ENCODE measurements around the gene PTTG1.
"Not testable (repeated sequence)": the region's sequence is repeated elsewhere in the genome, so short reads cannot be mapped to it uniquely, and the experiment has no call there.

The PTTG1 gene

GRCh38 chr5:160435532-160435931, 13.9 kb downstream of the PTTG1 start:
- no peak overlapping the region for H3K9ac ChIP-seq
- no peak overlapping the region for H3K4me2 ChIP-seq
- TF ChIP-seq, protein P1, sequence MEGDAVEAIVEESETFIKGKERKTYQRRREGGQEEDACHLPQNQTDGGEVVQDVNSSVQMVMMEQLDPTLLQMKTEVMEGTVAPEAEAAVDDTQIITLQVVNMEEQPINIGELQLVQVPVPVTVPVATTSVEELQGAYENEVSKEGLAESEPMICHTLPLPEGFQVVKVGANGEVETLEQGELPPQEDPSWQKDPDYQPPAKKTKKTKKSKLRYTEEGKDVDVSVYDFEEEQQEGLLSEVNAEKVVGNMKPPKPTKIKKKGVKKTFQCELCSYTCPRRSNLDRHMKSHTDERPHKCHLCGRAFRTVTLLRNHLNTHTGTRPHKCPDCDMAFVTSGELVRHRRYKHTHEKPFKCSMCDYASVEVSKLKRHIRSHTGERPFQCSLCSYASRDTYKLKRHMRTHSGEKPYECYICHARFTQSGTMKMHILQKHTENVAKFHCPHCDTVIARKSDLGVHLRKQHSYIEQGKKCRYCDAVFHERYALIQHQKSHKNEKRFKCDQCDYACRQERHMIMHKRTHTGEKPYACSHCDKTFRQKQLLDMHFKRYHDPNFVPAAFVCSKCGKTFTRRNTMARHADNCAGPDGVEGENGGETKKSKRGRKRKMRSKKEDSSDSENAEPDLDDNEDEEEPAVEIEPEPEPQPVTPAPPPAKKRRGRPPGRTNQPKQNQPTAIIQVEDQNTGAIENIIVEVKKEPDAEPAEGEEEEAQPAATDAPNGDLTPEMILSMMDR (conservative IDR thresholded peaks at IDR 0.05; ENCODE audit: low read depth, low read length) = no peak

DNA sequence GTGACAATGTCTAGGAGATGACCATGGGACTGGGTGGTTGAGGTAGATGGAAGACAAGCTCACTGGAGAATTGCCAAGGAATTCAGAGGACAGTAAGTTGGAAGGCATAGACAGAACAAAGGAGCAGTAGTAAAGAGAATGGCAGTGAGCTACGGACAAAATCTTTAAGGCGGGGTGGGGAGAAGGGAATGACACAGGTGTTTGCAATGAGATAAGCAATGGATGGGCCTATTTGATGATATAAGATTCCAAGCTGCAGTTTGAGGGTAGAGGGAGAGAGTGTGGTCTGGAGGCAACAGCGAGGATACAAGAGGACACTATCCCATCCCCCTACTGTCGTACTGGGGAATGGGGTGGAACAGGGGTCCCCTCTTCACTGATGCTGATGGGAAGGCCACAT, 14.4 kb downstream of the PTTG1 start:
- Histone ChIP-seq H3K9ac (no peak overlapping the region), H3K4me3 (IDR thresholded peaks at IDR 0.05; ENCODE audit: insufficient read depth, low read depth, low read length) (no peak overlapping the region), H4K20me1 (ENCODE audit: insufficient read depth) (no peaks in the 10 kb centered on the region), H3K36me3 (ENCODE audit: insufficient read depth) (no peaks in the 10 kb centered on the region), H3K79me2 (ENCODE audit: insufficient read depth, low read depth) (no peaks in the 10 kb centered on the region), H2AFZ (ENCODE audit: low read depth) (no peak overlapping the region), H3K27ac (no peak overlapping the region), H3K4me2 (no peak overlapping the region), H3K4me1 (ENCODE audit: low read depth, poor library complexity, severe bottlenecking) (peaks cover 9% of the 10 kb centered on the region), H3K27me3 (ENCODE audit: insufficient read depth, low read depth) (no peaks in the 10 kb centered on the region)
- TF ChIP-seq, protein P1 (conservative IDR thresholded peaks at IDR 0.05; ENCODE audit: low read depth, low read length) = no peak

More at GRCh38 chr5:160435532-160435931, 13.9 kb downstream of the PTTG1 start:
- Histone ChIP-seq H3K79me2 (ENCODE audit: insufficient read depth, low read depth) (no peaks in the 10 kb centered on the region), H3K4me1 (ENCODE audit: low read depth, poor library complexity, severe bottlenecking) (peaks cover 4% of the 10 kb centered on the region), H3K27ac (no peak overlapping the region), H4K20me1 (ENCODE audit: insufficient read depth) (no peaks in the 10 kb centered on the region), H3K27me3 (ENCODE audit: insufficient read depth, low read depth) (no peaks in the 10 kb centered on the region), H3K4me3 (IDR thresholded peaks at IDR 0.05; ENCODE audit: insufficient read depth, low read depth, low read length) (no peak overlapping the region), H3K36me3 (ENCODE audit: insufficient read depth) (no peaks in the 10 kb centered on the region), H2AFZ (ENCODE audit: low read depth) (no peak overlapping the region)

GRCh38 chr5:160436661-160437060, 15.0 kb downstream of the PTTG1 start:
- not testable (repeated sequence) for H3K27me3 ChIP-seq (ENCODE audit: insufficient read depth, low read depth); H3K79me2 ChIP-seq (ENCODE audit: insufficient read depth, low read depth); H3K27ac ChIP-seq; H3K36me3 ChIP-seq (ENCODE audit: insufficient read depth); H2AFZ ChIP-seq (ENCODE audit: low read depth); H3K4me3 ChIP-seq (IDR thresholded peaks at IDR 0.05; ENCODE audit: insufficient read depth, low read depth, low read length); H3K4me2 ChIP-seq; H3K9ac ChIP-seq; H4K20me1 ChIP-seq (ENCODE audit: insufficient read depth)
- H3K4me1 ChIP-seq (ENCODE audit: low read depth, poor library complexity, severe bottlenecking) = peaks cover 15% of the 10 kb centered on the region

GRCh38 chr5:160437271-160437670, 15.6 kb downstream of the PTTG1 start:
- peaks cover 16% of the 10 kb centered on the region for H3K4me1 ChIP-seq (ENCODE audit: low read depth, poor library complexity, severe bottlenecking)
- H2AFZ ChIP-seq (ENCODE audit: low read depth) = no peak overlapping the region
- no peak overlapping the region for H3K4me3 ChIP-seq (IDR thresholded peaks at IDR 0.05; ENCODE audit: insufficient read depth, low read depth, low read length)
- no peaks in the 10 kb centered on the region for H3K36me3 ChIP-seq (ENCODE audit: insufficient read depth)
- no peaks in the 10 kb centered on the region for H4K20me1 ChIP-seq (ENCODE audit: insufficient read depth)
- no peaks in the 10 kb centered on the region for H3K27me3 ChIP-seq (ENCODE audit: insufficient read depth, low read depth)
- TF ChIP-seq, protein P1 (conservative IDR thresholded peaks at IDR 0.05; ENCODE audit: low read depth, low read length) = no peak
- H3K79me2 ChIP-seq (ENCODE audit: insufficient read depth, low read depth) = no peaks in the 10 kb centered on the region
- H3K4me2 ChIP-seq = no peak overlapping the region
- H3K9ac ChIP-seq = no peak overlapping the region
- no peak overlapping the region for H3K27ac ChIP-seq

DNA sequence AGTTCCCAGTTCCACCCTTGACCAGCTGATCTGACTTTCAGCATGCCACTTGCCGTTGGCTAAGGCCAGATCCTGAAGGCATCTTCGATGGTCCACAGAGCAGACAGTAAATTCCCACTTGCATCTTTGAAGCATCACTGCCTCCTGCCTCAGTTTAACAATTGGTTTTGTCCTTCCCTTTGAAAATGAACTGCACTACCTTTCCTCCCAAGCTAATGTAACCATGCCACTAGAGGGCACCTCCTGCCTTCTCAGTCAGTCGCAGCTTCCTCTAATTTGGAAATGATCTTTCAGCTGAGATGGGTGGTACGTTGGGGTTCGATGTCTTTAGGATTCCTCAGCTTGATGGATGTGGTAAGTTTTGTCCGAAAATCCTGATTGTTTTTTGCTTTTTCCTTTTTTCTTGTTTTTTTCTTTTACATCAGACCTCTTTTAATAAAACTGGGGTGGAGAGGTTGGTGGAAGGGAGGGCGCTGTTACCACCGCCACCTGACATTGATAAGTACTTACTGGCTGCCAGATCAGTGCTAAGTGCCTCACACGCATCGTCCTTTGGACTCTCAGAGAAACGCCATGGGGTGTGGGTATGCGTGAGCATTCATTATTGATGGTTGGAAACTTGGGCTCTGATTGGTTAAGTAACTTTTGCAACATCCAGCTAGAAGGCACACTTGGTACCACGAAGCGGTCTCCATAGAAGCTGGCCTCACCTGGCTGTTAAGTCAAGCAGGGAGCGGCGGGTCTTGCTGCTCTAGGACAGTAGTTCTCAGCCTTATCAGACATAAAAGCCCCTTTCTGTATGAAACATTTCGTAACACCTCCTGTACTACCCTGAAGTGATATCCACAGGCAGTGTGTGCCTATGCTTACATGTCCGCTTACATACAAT, 16.9 kb downstream of the PTTG1 start:
- H3K79me2 ChIP-seq (ENCODE audit: insufficient read depth, low read depth) = no peaks in the 10 kb centered on the region
- peaks cover 29% of the 10 kb centered on the region for H3K4me1 ChIP-seq (ENCODE audit: low read depth, poor library complexity, severe bottlenecking)
- H4K20me1 ChIP-seq (ENCODE audit: insufficient read depth) = no peaks in the 10 kb centered on the region
- peak overlapping the region; percentile 77 for H2AFZ ChIP-seq (ENCODE audit: low read depth)
- H3K4me2 ChIP-seq = peak overlapping the region; percentile 88
- no peaks in the 10 kb centered on the region for H3K36me3 ChIP-seq (ENCODE audit: insufficient read depth)
- TF ChIP-seq, protein P1 (conservative IDR thresholded peaks at IDR 0.05; ENCODE audit: low read depth, low read length) = peak; percentile 71
- no peak overlapping the region for H3K4me3 ChIP-seq (IDR thresholded peaks at IDR 0.05; ENCODE audit: insufficient read depth, low read depth, low read length)
- peak overlapping the region; percentile 55; the same call in 1 of the 2 replicates for H3K9ac ChIP-seq
- no peaks in the 10 kb centered on the region for H3K27me3 ChIP-seq (ENCODE audit: insufficient read depth, low read depth)
- peak overlapping the region; percentile 37; the same call in 1 of the 2 replicates for H3K27ac ChIP-seq

Measured in KMS-11 (cell line).